HepG2 (cell line): ENCODE results near the gene NBR1. TPM values are rescaled to one million over a fixed set of nuclear protein-coding genes. Genes with fewer than 3 reads are reported as not detected.
A peak's percentile ranks its signal among the peaks of the same experiment; 100 is the strongest.

ENCODE experiments used
- ATAD3A ChIP-seq: sonication (generic); formaldehyde crosslinking; IDR thresholded peaks from 2 replicates; pipeline ENCODE4 v1.4.0; 2020; ENCODE audit warnings: missing genetic modification reagents
- GLI4 ChIP-seq: sonication (generic); formaldehyde crosslinking; IDR thresholded peaks from 2 replicates; pipeline ENCODE4 v1.5.1; 2020; ENCODE audit warnings: missing genetic modification reagents, mild to moderate bottlenecking, moderate library complexity, borderline replicate concordance
- KDM5B ChIP-seq: sonication (generic); formaldehyde crosslinking; IDR thresholded peaks from 2 replicates; pipeline ENCODE4 v1.4.0; 2020; ENCODE audit warnings: missing genetic modification reagents, mild to moderate bottlenecking, borderline replicate concordance
- PAWR ChIP-seq: sonication (generic); formaldehyde crosslinking; IDR thresholded peaks from 2 replicates; pipeline ENCODE4 v1.4.0; 2020; ENCODE audit warnings: missing genetic modification reagents, mild to moderate bottlenecking, borderline replicate concordance
- POGK ChIP-seq: sonication (generic); formaldehyde crosslinking; conservative IDR thresholded peaks from 2 replicates; pipeline ENCODE4 v1.8.0; 2022; ENCODE audit warnings: mild to moderate bottlenecking, moderate library complexity, missing genetic modification reagents
- POLR2G ChIP-seq: fragments of 200-400 bp; formaldehyde crosslinking; IDR thresholded peaks from 2 replicates; pipeline ENCODE4 v1.6.1; 2018; ENCODE audit warnings: mild to moderate bottlenecking, low read depth, low read length, moderate library complexity
- PRDM4 ChIP-seq: sonication (generic); formaldehyde crosslinking; IDR thresholded peaks from 2 replicates; pipeline ENCODE4 v1.9.0; 2021; ENCODE audit warnings: missing genetic modification reagents, borderline replicate concordance
- TEAD2 ChIP-seq: sonication (generic); formaldehyde crosslinking; IDR thresholded peaks from 2 replicates; pipeline ENCODE4 v1.9.0; 2021; ENCODE audit warnings: missing genetic modification reagents
- THYN1 ChIP-seq: sonication (generic); formaldehyde crosslinking; IDR thresholded peaks from 2 replicates; pipeline ENCODE4 v1.8.1; 2023; ENCODE audit warnings: low read depth, mild to moderate bottlenecking, moderate library complexity, missing genetic modification reagents, borderline replicate concordance
- ZBTB1 ChIP-seq: sonication (generic); formaldehyde crosslinking; IDR thresholded peaks from 2 replicates; pipeline ENCODE4 v1.4.0; 2020; ENCODE audit warnings: missing genetic modification reagents, borderline replicate concordance
- ZFP37 ChIP-seq: sonication (generic); formaldehyde crosslinking; IDR thresholded peaks from 2 replicates; pipeline ENCODE4 v1.4.0; 2020; ENCODE audit warnings: missing genetic modification reagents, borderline replicate concordance
- ZNF20 ChIP-seq: sonication (generic); formaldehyde crosslinking; IDR thresholded peaks from 2 replicates; pipeline ENCODE4 v1.4.0; 2020; ENCODE audit warnings: mild to moderate bottlenecking, moderate library complexity, missing genetic modification reagents
- ZNF709 ChIP-seq: sonication (generic); formaldehyde crosslinking; IDR thresholded peaks from 2 replicates; pipeline ENCODE4 v1.5.0; 2020; ENCODE audit warnings: mild to moderate bottlenecking, missing genetic modification reagents
- ZNF710 ChIP-seq: sonication (generic); formaldehyde crosslinking; IDR thresholded peaks from 2 replicates; pipeline ENCODE4 v1.5.0; 2020; ENCODE audit warnings: mild to moderate bottlenecking, missing genetic modification reagents, borderline replicate concordance
- ZNF784 ChIP-seq: sonication (generic); formaldehyde crosslinking; IDR thresholded peaks from 2 replicates; pipeline ENCODE4 v1.5.1; 2020; ENCODE audit warnings: missing genetic modification reagents, mild to moderate bottlenecking, borderline replicate concordance
- ZNF839 ChIP-seq: sonication (generic); formaldehyde crosslinking; IDR thresholded peaks from 2 replicates; pipeline ENCODE4 v1.4.0; 2020; ENCODE audit warnings: missing genetic modification reagents, mild to moderate bottlenecking, borderline replicate concordance
- polyA plus RNA-seq, 8 experiments: library from polyadenylated mRNA; depleted of rRNA in 3 of 8; stranded (reverse) in 7 of 8; unstranded in 1 of 8; fragments of >200 nt; fragmentation: Illumina TruSeq in 4 of 8; extraction: Trizol in 4 of 8; gene quantifications; 2 replicates each; pipeline versions ENCODE4 v1.2.1 to v1.2.3, GENCODE V29; 2011 to 2016; ENCODE audit warnings: low read depth in 4 of 8, missing spikeins in 1 of 8, mixed read lengths in 1 of 8; ENCODE audit not compliant: insufficient read depth in 1 of 8
- total RNA-seq, 5 experiments: library from RNA; depleted of rRNA; stranded (reverse); fragments of >200 nt; fragmentation: Illumina TruSeq; extraction: Trizol; gene quantifications; 2 replicates each; pipeline ENCODE4 v1.2.3, GENCODE V29; 2016; ENCODE audit warnings: low read depth in 1 of 5
- TF ChIP-seq, protein P1 (sequence below): sonication (generic); formaldehyde crosslinking; IDR thresholded peaks from 2 replicates; pipeline ENCODE4 v1.9.0; 2022; ENCODE audit warnings: missing genetic modification reagents, mild to moderate bottlenecking, borderline replicate concordance

The NBR1 gene
- total and polyA plus RNA-seq, 2 of the 13 experiments (the other 11 are each of a cell fraction or from before 2014, with no cell fraction given) = 51.7 to 121 TPM

DNA sequence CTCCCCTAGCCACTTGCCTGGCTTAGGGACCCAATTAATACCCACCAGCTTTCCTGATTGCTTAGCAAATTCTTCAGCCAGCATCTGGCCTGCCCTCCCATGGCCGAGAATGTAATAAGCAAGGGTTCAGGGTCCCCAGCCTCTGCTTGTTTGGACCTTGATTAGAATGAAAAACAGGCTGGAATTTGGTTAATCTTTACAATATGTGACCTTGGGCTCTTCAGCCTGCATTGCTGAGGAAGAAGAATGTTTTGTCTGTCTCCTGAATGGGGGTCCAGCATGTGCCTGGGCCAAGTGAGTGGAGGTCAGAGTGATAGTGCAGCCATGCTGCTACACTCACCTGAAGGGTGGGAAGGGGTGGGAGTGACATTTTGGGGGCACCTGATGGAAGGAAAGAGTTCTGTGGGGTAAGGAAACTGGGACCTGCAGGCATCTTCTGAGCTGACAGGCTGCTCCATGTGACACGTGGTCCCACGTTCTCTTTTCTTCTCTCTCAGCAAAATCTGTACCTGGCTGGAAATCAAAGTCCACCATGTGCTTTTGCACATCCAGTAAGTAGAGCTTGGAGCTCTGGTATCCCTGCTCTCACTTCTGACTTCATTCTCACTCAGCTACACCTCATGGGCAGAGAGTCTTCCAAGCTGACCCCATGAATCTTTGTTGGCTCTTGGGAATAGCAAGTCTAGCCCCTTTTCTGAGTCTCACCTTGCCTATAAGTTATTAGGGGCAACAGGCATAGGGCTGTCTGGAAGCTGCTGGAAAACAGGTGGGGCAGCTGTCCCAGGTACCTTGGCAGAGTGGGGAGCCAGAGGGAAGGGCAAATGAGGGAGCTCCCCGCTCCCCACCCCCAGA is 46.0 kb downstream of the NBR1 start (continued):
- TF ChIP-seq, protein P1, sequence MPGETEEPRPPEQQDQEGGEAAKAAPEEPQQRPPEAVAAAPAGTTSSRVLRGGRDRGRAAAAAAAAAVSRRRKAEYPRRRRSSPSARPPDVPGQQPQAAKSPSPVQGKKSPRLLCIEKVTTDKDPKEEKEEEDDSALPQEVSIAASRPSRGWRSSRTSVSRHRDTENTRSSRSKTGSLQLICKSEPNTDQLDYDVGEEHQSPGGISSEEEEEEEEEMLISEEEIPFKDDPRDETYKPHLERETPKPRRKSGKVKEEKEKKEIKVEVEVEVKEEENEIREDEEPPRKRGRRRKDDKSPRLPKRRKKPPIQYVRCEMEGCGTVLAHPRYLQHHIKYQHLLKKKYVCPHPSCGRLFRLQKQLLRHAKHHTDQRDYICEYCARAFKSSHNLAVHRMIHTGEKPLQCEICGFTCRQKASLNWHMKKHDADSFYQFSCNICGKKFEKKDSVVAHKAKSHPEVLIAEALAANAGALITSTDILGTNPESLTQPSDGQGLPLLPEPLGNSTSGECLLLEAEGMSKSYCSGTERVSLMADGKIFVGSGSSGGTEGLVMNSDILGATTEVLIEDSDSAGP = peak; percentile 88
- TF ChIP-seq ZNF710 (CRISPR knock-in tag) (peak; percentile 88; the same call in 1 of the 2 replicates), ZFP37 (CRISPR knock-in tag) (no peak; the same call in 1 of the 2 replicates), POGK (no peak; the same call in 1 of the 2 replicates), PAWR (peak; percentile 78; the same call in 1 of the 2 replicates), POLR2G (peak; percentile 78), TEAD2 (CRISPR knock-in tag) (no peak), ZNF839 (CRISPR knock-in tag) (peak; percentile 59; the same call in 1 of the 2 replicates), ATAD3A (CRISPR knock-in tag) (no peak), GLI4 (CRISPR knock-in tag) (0 out of 2 replicates have a peak, but pooled peaks have one; percentile 64), THYN1 (CRISPR knock-in tag) (peak; percentile 52; the same call in 1 of the 2 replicates), ZNF709 (CRISPR knock-in tag) (peak; percentile 96; the same call in 1 of the 2 replicates), KDM5B (CRISPR knock-in tag) (peak; percentile 87), ZNF784 (no peak), PRDM4 (CRISPR knock-in tag) (0 out of 2 replicates have a peak, but pooled peaks have one; percentile 26), ZBTB1 (CRISPR knock-in tag) (no peak), ZNF20 (CRISPR knock-in tag) (0 out of 2 replicates have a peak, but pooled peaks have one; percentile 86)
